ENCODE measurements around the gene SLC7A10. TPM values are rescaled to one million over a fixed set of nuclear protein-coding genes. Genes with fewer than 3 reads are reported as not detected.

SLC7A10 gene
- total and polyA plus RNA-seq, 5 donors from 2014 or later: 0.15 to 0.19 TPM; not detected in 3

DNA sequence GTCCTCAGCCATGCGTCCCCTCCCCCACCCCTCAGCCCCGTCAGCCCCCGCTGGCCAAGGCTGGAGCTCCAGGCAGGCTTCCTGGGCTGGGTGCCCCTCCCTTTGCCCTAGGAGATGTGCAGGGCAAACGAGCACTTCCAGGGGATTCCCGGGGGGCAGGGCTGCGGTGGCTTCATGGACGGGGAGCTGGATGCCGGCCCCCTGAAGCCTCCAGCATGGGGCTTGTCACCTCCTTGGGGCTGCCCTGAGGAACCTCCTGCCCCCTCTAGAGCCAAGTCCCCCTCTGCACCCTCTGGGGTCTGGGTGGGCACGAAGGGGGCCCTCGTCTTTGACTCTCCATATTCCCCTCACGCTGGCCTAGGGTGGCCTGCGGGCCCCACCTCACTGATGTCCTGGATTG lies 25.4 kb upstream of the SLC7A10 start:
- no peak overlapping the region for H3K4me3 Mint-ChIP-seq
- H3K4me1 Mint-ChIP-seq: no peaks in the 10 kb centered on the region
- DNase-seq (no peak), ATAC-seq (ENCODE audit: low read depth in 2 of 2) (no peak)
- H3K36me3 Mint-ChIP-seq: no peaks in the 10 kb centered on the region
- H3K27ac Mint-ChIP-seq: no peak overlapping the region
- peaks cover 0 to 2% (median 0%) of the 10 kb centered on the region in 7 donors for H3K9me3 Mint-ChIP-seq
- peaks cover 0 to 4% of the 10 kb centered on the region in 2 experiments for H3K9me3 ChIP-seq (ENCODE audit: control insufficient read depth in 2 of 2, low read length in 2 of 2)
- H3K4me1 ChIP-seq (ENCODE audit: control insufficient read depth, insufficient read depth, low read length, poor library complexity, severe bottlenecking): no peaks in the 10 kb centered on the region
- H3K27ac ChIP-seq (ENCODE audit: insufficient read depth, low read length, poor library complexity, severe bottlenecking): no peak overlapping the region
- H3K27me3 Mint-ChIP-seq: peaks cover 4% of the 10 kb centered on the region
- H3K4me3 ChIP-seq (ENCODE audit: low read depth, low read length): no peak overlapping the region
- no peaks in the 10 kb centered on the region for H3K36me3 ChIP-seq (ENCODE audit: control insufficient read depth, insufficient read depth, low read length)
- H3K27me3 ChIP-seq (ENCODE audit: control insufficient read depth, insufficient read depth, low read length): no peaks in the 10 kb centered on the region

DNA sequence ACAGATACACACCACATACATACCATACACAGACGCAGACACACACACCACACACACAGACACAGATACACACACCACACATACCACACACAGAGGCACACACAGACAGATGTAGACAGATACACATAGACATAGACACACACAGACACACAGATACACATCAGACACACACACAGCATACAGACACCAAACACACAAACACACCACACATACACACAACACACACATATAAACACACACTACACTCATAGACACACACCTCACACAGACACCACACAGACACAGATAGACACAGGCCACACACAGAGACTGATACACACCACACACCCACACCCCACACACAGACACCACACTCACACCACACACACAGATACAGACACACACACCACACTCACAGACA lies 24.9 kb upstream of the SLC7A10 start:
- Histone ChIP-seq H3K9me3 (ENCODE audit: control insufficient read depth in 2 of 2, low read length in 2 of 2) (peaks cover 0 to 7% of the 10 kb centered on the region in 2 experiments), H3K27me3 (ENCODE audit: control insufficient read depth, insufficient read depth, low read length) (no peaks in the 10 kb centered on the region), H3K36me3 (ENCODE audit: control insufficient read depth, insufficient read depth, low read length) (no peaks in the 10 kb centered on the region), H3K4me3 (ENCODE audit: low read depth, low read length) (no peak overlapping the region), H3K27ac (ENCODE audit: insufficient read depth, low read length, poor library complexity, severe bottlenecking) (no peak overlapping the region), H3K4me1 (ENCODE audit: control insufficient read depth, insufficient read depth, low read length, poor library complexity, severe bottlenecking) (no peaks in the 10 kb centered on the region)
- Mint-ChIP-seq H3K27ac (no peak overlapping the region), H3K27me3 (peaks cover under 1% of the 10 kb centered on the region), H3K4me1 (no peaks in the 10 kb centered on the region), H3K4me3 (no peak overlapping the region), H3K36me3 (no peaks in the 10 kb centered on the region), H3K9me3 (peaks cover 0 to 2% (median 0%) of the 10 kb centered on the region in 7 donors)
- no peak for DNase-seq
- no peak for ATAC-seq (ENCODE audit: low read depth in 2 of 2)

DNA sequence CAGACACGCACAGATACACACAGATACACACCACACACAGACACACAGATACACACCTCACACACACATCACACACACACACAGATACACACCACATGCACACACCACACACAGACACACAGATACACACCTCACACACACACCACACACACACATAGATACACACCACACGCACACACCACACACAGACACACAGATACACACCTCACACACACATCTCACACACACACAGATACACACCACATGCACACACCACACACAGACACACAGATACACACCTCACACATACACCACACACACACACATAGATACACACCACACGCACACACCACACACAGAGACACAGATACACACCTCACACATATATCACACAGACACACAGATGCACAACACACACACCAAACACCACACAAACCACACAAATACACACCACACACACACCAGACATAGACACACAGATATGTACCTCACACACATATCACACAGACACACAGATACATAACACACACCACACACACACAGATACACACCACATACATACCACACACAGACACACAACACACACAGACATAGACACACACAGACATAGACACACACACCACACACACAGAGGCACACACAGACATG lies 24.2 kb upstream of the SLC7A10 start:
- Histone ChIP-seq H3K27ac (ENCODE audit: insufficient read depth, low read length, poor library complexity, severe bottlenecking) (no peak overlapping the region), H3K4me3 (ENCODE audit: low read depth, low read length) (no peak overlapping the region), H3K4me1 (ENCODE audit: control insufficient read depth, insufficient read depth, low read length, poor library complexity, severe bottlenecking) (no peaks in the 10 kb centered on the region), H3K9me3 (ENCODE audit: control insufficient read depth in 2 of 2, low read length in 2 of 2) (peaks cover 0 to 7% of the 10 kb centered on the region in 2 experiments), H3K36me3 (ENCODE audit: control insufficient read depth, insufficient read depth, low read length) (no peaks in the 10 kb centered on the region), H3K27me3 (ENCODE audit: control insufficient read depth, insufficient read depth, low read length) (no peaks in the 10 kb centered on the region)
- H3K27ac Mint-ChIP-seq: no peak overlapping the region
- H3K9me3 Mint-ChIP-seq: peaks cover 0 to 2% (median 0%) of the 10 kb centered on the region in 7 donors
- ATAC-seq (ENCODE audit: low read depth in 2 of 2): no peak
- H3K36me3 Mint-ChIP-seq: no peaks in the 10 kb centered on the region
- H3K4me3 Mint-ChIP-seq: no peak overlapping the region
- no peaks in the 10 kb centered on the region for H3K27me3 Mint-ChIP-seq
- DNase-seq: no peak
- H3K4me1 Mint-ChIP-seq: no peaks in the 10 kb centered on the region

DNA sequence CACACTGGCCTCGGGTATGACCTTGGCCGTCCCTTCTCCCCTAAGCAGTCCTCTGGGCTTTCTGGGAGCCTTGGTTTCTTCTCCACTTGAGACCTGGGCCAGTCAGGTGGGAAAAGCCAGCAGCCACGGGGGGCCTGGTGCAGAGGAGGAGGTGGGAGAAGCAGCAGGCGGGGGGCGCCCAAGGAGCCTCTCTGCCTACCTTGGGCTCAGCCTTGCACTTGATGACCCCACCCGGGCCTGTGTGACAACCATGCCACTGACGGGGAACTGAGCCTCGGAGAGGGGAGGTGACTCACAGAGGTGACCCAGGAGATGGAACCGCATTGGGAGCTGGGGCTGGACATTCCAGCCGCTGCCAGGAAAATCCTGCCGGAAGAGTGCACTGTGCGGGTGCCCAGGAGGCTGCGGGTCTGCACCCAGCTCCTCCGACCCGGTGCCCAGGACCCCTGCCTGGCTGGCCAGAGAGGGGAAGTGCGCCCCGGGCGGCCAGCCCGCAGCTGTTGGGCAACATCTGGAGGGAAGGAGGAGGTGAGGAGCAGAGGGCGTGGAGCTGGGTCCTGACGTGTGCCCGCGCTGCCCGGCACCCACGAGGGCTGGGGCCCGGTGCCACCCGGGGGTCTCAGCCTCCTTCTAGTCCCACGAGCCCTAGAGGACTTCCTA lies 23.4 kb upstream of the SLC7A10 start:
- no peak overlapping the region for H3K27ac Mint-ChIP-seq
- peaks cover 0 to 3% (median 0%) of the 10 kb centered on the region in 4 donors for H3K4me1 Mint-ChIP-seq
- ATAC-seq (ENCODE audit: low read depth in 2 of 2) (no peak), DNase-seq (no peak)
- Histone ChIP-seq H3K27me3 (ENCODE audit: control insufficient read depth, insufficient read depth, low read length) (no peaks in the 10 kb centered on the region), H3K9me3 (ENCODE audit: control insufficient read depth in 2 of 2, low read length in 2 of 2) (peaks cover 0 to 7% of the 10 kb centered on the region in 2 experiments), H3K4me3 (ENCODE audit: low read depth, low read length) (no peak overlapping the region), H3K36me3 (ENCODE audit: control insufficient read depth, insufficient read depth, low read length) (no peaks in the 10 kb centered on the region), H3K4me1 (ENCODE audit: control insufficient read depth, insufficient read depth, low read length, poor library complexity, severe bottlenecking) (no peaks in the 10 kb centered on the region), H3K27ac (ENCODE audit: insufficient read depth, low read length, poor library complexity, severe bottlenecking) (no peak overlapping the region)
- peaks cover 0 to 3% (median 0%) of the 10 kb centered on the region in 7 donors for H3K9me3 Mint-ChIP-seq
- no peaks in the 10 kb centered on the region for H3K36me3 Mint-ChIP-seq
- no peaks in the 10 kb centered on the region for H3K27me3 Mint-ChIP-seq
- no peak overlapping the region for H3K4me3 Mint-ChIP-seq

DNA sequence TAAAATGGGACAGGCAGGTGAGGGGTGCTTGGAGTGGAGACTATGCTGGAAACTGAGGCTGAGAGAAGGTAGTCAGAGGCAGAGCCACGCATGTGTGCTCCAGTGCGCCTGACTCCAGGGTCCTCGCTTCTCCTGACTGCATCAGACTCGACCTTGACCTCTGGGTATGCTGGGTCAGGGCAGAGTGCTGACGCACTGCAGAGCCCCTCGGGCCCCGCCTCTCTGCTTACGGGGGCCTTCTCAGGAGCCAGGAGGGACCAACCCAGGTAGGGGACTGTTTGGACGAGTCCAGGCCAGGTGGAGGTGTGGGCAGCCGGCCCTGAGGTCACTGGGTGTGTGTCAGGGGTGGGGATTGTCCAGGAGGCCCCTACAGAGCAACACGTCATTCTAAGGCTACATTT lies 22.9 kb upstream of the SLC7A10 start:
- Histone ChIP-seq H3K9me3 (ENCODE audit: control insufficient read depth in 2 of 2, low read length in 2 of 2) (peaks cover 0 to 7% of the 10 kb centered on the region in 2 experiments), H3K27me3 (ENCODE audit: control insufficient read depth, insufficient read depth, low read length) (no peaks in the 10 kb centered on the region), H3K4me1 (ENCODE audit: control insufficient read depth, insufficient read depth, low read length, poor library complexity, severe bottlenecking) (no peaks in the 10 kb centered on the region), H3K27ac (ENCODE audit: insufficient read depth, low read length, poor library complexity, severe bottlenecking) (no peak overlapping the region), H3K4me3 (ENCODE audit: low read depth, low read length) (no peak overlapping the region), H3K36me3 (ENCODE audit: control insufficient read depth, insufficient read depth, low read length) (no peaks in the 10 kb centered on the region)
- DNase-seq: no peak
- no peak for ATAC-seq (ENCODE audit: low read depth in 2 of 2)
- H3K27me3 Mint-ChIP-seq: no peaks in the 10 kb centered on the region
- no peak overlapping the region for H3K27ac Mint-ChIP-seq
- no peaks in the 10 kb centered on the region for H3K36me3 Mint-ChIP-seq
- no peak overlapping the region for H3K4me3 Mint-ChIP-seq
- H3K4me1 Mint-ChIP-seq: peaks cover 0 to 3% (median 1%) of the 10 kb centered on the region in 4 donors
- H3K9me3 Mint-ChIP-seq: peaks cover 0 to 3% (median 0%) of the 10 kb centered on the region in 7 donors

DNA sequence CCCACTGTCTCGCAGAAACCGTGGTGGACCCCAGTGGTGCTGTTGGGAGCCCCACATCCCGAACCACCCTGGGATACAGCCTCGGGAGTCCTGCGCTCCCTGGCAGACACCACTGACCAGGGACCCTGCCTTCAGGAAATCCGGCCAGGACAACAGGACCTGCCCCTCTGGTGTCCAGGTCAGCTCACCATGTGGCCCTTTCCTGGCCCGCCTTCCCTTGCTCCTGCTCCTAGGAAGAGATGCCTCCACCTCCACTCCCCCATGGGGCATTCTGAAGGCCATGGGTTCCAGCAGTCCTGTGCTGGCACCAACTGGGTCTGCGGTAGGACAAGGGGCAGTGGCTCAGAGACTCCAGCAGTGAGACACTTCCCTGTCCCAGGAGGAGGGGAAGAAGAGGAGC lies 22.5 kb upstream of the SLC7A10 start:
- H3K36me3 Mint-ChIP-seq: no peaks in the 10 kb centered on the region
- ATAC-seq (ENCODE audit: low read depth in 2 of 2) (no peak), DNase-seq (no peak)
- peaks cover 0 to 3% (median 1%) of the 10 kb centered on the region in 4 donors for H3K4me1 Mint-ChIP-seq
- Histone ChIP-seq H3K4me3 (ENCODE audit: low read depth, low read length) (no peak overlapping the region), H3K27me3 (ENCODE audit: control insufficient read depth, insufficient read depth, low read length) (no peaks in the 10 kb centered on the region), H3K4me1 (ENCODE audit: control insufficient read depth, insufficient read depth, low read length, poor library complexity, severe bottlenecking) (no peaks in the 10 kb centered on the region), H3K27ac (ENCODE audit: insufficient read depth, low read length, poor library complexity, severe bottlenecking) (no peak overlapping the region), H3K36me3 (ENCODE audit: control insufficient read depth, insufficient read depth, low read length) (no peaks in the 10 kb centered on the region), H3K9me3 (ENCODE audit: control insufficient read depth in 2 of 2, low read length in 2 of 2) (peaks cover 0 to 7% of the 10 kb centered on the region in 2 experiments)
- H3K27ac Mint-ChIP-seq: no peak overlapping the region
- H3K9me3 Mint-ChIP-seq: peaks cover 0 to 3% (median 0%) of the 10 kb centered on the region in 7 donors
- no peak overlapping the region for H3K4me3 Mint-ChIP-seq
- no peaks in the 10 kb centered on the region for H3K27me3 Mint-ChIP-seq

DNA sequence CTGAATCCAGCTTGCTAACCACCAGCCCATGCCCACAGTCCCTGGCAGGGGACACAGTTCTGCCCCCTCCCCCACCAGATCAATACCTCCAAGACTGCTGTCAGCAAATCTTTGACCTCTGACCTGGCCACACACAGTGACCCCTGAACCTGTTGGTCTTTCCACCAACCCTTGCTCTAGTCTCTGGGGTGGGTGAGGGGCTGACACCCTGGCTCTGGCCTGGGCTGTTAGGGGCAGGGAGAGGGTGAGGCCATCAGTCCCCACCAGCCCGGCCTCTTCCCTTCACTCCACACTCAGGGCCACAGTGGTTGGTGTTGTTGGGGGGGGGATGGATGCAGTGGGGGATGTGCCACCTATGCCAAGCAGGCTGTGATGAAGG lies 21.8 kb upstream of the SLC7A10 start:
- H3K36me3 Mint-ChIP-seq: no peaks in the 10 kb centered on the region
- H3K9me3 ChIP-seq (ENCODE audit: control insufficient read depth in 2 of 2, low read length in 2 of 2): peaks cover 0 to 7% of the 10 kb centered on the region in 2 experiments
- no peak overlapping the region for H3K27ac Mint-ChIP-seq
- peaks cover 0 to 3% (median 0%) of the 10 kb centered on the region in 7 donors for H3K9me3 Mint-ChIP-seq
- peaks cover 0 to 3% (median 1%) of the 10 kb centered on the region in 4 donors for H3K4me1 Mint-ChIP-seq
- no peak for DNase-seq
- no peaks in the 10 kb centered on the region for H3K27me3 Mint-ChIP-seq
- H3K4me3 ChIP-seq (ENCODE audit: low read depth, low read length): no peak overlapping the region
- H3K4me3 Mint-ChIP-seq: no peak overlapping the region
- H3K36me3 ChIP-seq (ENCODE audit: control insufficient read depth, insufficient read depth, low read length): no peaks in the 10 kb centered on the region
- H3K27ac ChIP-seq (ENCODE audit: insufficient read depth, low read length, poor library complexity, severe bottlenecking): no peak overlapping the region
- ATAC-seq (ENCODE audit: low read depth in 2 of 2): no peak
- H3K27me3 ChIP-seq (ENCODE audit: control insufficient read depth, insufficient read depth, low read length): no peaks in the 10 kb centered on the region
- no peaks in the 10 kb centered on the region for H3K4me1 ChIP-seq (ENCODE audit: control insufficient read depth, insufficient read depth, low read length, poor library complexity, severe bottlenecking)

Data from CD4-positive, CD25-positive, alpha-beta regulatory T cell (primary cell).